ENCODE results near the gene MXRA8. TPM values are rescaled to one million over a fixed set of nuclear protein-coding genes. Genes with fewer than 3 reads are reported as not detected.

MXRA8 gene
- polyA plus RNA-seq, 2 of the 4 experiments (the other 2 are of a cell fraction), result 0.12 to 0.22 TPM

DNA sequence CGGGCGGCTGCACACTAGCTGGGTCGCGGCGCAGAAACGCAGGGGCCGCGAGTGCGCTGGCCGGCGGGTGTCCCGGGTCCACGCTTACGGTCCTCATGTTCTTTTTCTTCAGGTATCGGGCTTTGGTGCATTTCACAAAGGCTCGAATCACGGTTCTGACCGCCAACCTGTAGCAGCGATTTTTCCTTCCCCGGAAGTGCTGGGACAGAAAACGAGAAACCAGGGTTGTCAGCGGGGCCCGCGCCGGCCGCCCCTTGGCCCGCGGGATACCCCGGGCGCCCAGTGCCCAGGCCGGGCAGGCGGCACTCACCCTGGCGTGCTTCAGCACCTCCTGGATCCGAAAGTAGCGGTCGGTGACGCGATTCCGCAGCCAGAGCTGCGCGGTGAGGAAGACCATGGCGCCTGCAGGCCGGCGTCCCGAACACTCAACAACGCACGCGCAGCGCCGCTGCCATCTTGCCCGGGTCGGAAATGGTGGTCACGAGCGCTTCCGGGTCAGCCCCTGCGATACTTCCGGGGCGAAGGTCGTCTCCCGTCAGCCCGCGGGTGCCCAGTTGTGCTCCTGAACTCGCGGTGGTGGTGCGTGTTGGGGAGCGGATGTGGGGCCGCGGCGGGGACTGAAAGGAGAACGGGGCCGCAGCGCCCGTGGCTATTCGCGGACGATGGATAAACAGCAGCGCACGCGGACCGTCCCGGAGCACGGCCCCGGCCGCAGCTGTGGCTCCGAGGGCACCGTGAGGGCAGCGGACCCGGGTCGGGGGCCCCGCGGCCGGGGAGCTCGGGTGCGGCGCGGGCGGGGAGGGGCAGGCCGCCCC, 48.7 kb upstream of the MXRA8 start, which contains the start of gene MRPL20:
TSS of gene MRPL20 (minus strand) at position 473 of the 815 bp plus-strand sequence. CDS start at position 397, 76 bp downstream.
- peak; percentile 86 to 87 for DNase-seq (ENCODE audit: low read depth in 1 of 2, low spot score in 1 of 2)
- no peak for FAIRE-seq
- TF ChIP-seq CHD2 (IDR thresholded peaks at IDR 0.05; ENCODE audit: low read length, partially characterized antibody), result no peak
- peak; percentile 69; the same call in 1 of the 2 replicates for TF ChIP-seq PHF8 (IDR thresholded peaks at IDR 0.05; ENCODE audit: borderline replicate concordance, low read depth)
- TF ChIP-seq CEBPB (IDR thresholded peaks at IDR 0.05), result no peak
- TF ChIP-seq KDM5A (IDR thresholded peaks at IDR 0.05), result peak; percentile 71
- TF ChIP-seq RCOR1 (IDR thresholded peaks at IDR 0.05; ENCODE audit: low read depth, low read length), result no peak
- no peak for TF ChIP-seq KDM1A (IDR thresholded peaks at IDR 0.05; ENCODE audit: low read depth)
- TF ChIP-seq, protein P1, sequence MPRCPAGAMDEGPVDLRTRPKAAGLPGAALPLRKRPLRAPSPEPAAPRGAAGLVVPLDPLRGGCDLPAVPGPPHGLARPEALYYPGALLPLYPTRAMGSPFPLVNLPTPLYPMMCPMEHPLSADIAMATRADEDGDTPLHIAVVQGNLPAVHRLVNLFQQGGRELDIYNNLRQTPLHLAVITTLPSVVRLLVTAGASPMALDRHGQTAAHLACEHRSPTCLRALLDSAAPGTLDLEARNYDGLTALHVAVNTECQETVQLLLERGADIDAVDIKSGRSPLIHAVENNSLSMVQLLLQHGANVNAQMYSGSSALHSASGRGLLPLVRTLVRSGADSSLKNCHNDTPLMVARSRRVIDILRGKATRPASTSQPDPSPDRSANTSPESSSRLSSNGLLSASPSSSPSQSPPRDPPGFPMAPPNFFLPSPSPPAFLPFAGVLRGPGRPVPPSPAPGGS (IDR thresholded peaks at IDR 0.05), result peak; percentile 86; the same call in 2 of the 3 replicates
- no peak for TF ChIP-seq ZSCAN20 (CRISPR knock-in tag; IDR thresholded peaks at IDR 0.05)
- TF ChIP-seq POLR2A (IDR thresholded peaks at IDR 0.05; ENCODE audit: low read length), result peak; percentile 76
- TF ChIP-seq, protein P2, sequence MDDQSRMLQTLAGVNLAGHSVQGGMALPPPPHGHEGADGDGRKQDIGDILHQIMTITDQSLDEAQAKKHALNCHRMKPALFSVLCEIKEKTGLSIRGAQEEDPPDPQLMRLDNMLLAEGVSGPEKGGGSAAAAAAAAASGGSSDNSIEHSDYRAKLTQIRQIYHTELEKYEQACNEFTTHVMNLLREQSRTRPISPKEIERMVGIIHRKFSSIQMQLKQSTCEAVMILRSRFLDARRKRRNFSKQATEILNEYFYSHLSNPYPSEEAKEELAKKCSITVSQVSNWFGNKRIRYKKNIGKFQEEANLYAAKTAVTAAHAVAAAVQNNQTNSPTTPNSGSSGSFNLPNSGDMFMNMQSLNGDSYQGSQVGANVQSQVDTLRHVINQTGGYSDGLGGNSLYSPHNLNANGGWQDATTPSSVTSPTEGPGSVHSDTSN (IDR thresholded peaks at IDR 0.05), result peak; percentile 55; the same call in 1 of the 2 replicates
- TF ChIP-seq, protein P3, sequence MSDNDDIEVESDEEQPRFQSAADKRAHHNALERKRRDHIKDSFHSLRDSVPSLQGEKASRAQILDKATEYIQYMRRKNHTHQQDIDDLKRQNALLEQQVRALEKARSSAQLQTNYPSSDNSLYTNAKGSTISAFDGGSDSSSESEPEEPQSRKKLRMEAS (IDR thresholded peaks at IDR 0.05), result peak; percentile 94
- TF ChIP-seq, protein P4, sequence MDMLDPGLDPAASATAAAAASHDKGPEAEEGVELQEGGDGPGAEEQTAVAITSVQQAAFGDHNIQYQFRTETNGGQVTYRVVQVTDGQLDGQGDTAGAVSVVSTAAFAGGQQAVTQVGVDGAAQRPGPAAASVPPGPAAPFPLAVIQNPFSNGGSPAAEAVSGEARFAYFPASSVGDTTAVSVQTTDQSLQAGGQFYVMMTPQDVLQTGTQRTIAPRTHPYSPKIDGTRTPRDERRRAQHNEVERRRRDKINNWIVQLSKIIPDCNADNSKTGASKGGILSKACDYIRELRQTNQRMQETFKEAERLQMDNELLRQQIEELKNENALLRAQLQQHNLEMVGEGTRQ (IDR thresholded peaks at IDR 0.05), result no peak
- 0 out of 2 replicates have a peak, but pooled peaks have one; percentile 24 for TF ChIP-seq GATA3 (IDR thresholded peaks at IDR 0.05; ENCODE audit: borderline replicate concordance)
- TF ChIP-seq HDAC2 (IDR thresholded peaks at IDR 0.05), result no peak
- TF ChIP-seq JUN (IDR thresholded peaks at IDR 0.05), result peak; percentile 87
- ATAC-seq, result peak; percentile 97
- Histone ChIP-seq H3K4me2 (peak within 1 kb of the TSS; percentile 93), H3K4me3 (peak within 1 kb of the TSS; percentile 69), H3K9me3 (no peaks in the 10 kb centered on the region), H3K27ac (peak within 1 kb of the TSS; percentile 88 to 100), H3K4me1 (peaks cover 26% of the 10 kb centered on the region)
- under 1% methylated on average over 21 of the region's 98 CpGs for WGBS (ENCODE audit: missing lambda C conversion rate)
- POLR2A ChIA-PET, result interaction anchor here (0.6 to 2.3 kb wide), 5 partner anchors 8 to 415 kb away, joined by 3 to 12 read pairs (median 4); partner anchors contain the start of genes AURKAIP1 and CCNL2
- CTCF ChIA-PET, result interaction anchor here (1.9 to 3.8 kb wide), 2 partner anchors 34 to 98 kb away, joined by 11 to 21 read pairs; no protein-coding TSS in a partner anchor

DNA sequence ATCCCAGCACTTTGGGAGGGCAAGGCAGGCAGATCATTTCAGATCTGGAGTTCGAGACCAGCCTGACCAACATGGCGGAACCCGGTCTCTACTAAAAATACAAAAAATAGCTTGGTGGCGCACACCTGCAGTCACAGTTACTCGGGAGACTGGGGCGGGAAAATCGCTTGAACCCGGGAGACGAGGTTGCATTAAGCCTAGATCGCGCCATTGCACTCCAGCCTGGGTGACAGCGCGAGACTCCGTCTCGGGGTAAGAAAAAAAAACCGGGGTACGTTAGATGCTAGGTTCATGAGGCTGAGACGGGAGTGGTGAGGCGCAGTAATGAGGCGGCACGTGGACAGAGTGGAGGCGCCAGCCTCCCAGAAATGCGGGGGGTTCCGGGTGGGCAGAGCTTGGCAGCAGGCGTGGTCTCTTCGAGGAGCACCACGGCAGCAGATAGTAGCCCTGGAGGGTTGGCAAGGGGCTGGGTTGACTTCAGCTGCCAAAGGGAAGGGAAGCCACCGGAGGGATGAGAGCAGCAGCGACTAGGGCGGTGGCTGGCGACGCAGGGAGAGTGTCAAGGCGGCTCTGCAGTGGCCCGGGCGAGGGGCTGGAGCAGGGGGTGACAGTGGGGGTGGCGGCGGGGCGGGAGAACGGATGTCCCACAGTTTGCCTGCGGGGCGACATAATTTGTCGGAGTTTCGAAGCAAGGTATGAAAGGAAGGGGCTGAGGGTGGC, 47.9 kb upstream of the MXRA8 start:
- WGBS (ENCODE audit: missing lambda C conversion rate), result 63% methylated on average over 28 of the region's 43 CpGs
- Histone ChIP-seq H3K4me2 (peak overlapping the region; percentile 85), H3K27ac (peak overlapping the region; percentile 88 to 100), H3K4me1 (peaks cover 32% of the 10 kb centered on the region), H3K9me3 (no peaks in the 10 kb centered on the region), H3K4me3 (peak overlapping the region; percentile 69)
- CTCF ChIA-PET, result interaction anchor here (1.4 to 3.8 kb wide), 3 partner anchors 35 to 101 kb away, joined by 3 to 21 read pairs (median 11); no protein-coding TSS in a partner anchor
- no peak for DNase-seq (ENCODE audit: low read depth in 1 of 2, low spot score in 1 of 2)
- POLR2A ChIA-PET, result interaction anchor here (1.6 to 2.3 kb wide), 2 partner anchors 31 to 98 kb away, joined by 4 to 12 read pairs; partner anchors contain the start of gene AURKAIP1
- peak in 1 of 2 experiments; percentile 5; a peak in 3 of 6 replicates for ATAC-seq
- no peak for FAIRE-seq
- TF ChIP-seq ESRRA (IDR thresholded peaks at IDR 0.05; ENCODE audit: borderline replicate concordance, low read length), result no peak
- TF ChIP-seq FOSB (CRISPR knock-in tag; IDR thresholded peaks at IDR 0.05), result no peak
- TF ChIP-seq HOXA7 (CRISPR knock-in tag; IDR thresholded peaks at IDR 0.05), result no peak
- TF ChIP-seq EHMT2 (IDR thresholded peaks at IDR 0.05; ENCODE audit: low read depth), result no peak
- TF ChIP-seq CHD4 (IDR thresholded peaks at IDR 0.05; ENCODE audit: borderline replicate concordance), result no peak
- no peak for TF ChIP-seq POLR2A (IDR thresholded peaks at IDR 0.05; ENCODE audit: low read length)
- TF ChIP-seq EHF (CRISPR knock-in tag; IDR thresholded peaks at IDR 0.05), result no peak
- TF ChIP-seq RNF2 (IDR thresholded peaks at IDR 0.05; ENCODE audit: borderline replicate concordance, low read depth), result no peak
- TF ChIP-seq, protein P5, sequence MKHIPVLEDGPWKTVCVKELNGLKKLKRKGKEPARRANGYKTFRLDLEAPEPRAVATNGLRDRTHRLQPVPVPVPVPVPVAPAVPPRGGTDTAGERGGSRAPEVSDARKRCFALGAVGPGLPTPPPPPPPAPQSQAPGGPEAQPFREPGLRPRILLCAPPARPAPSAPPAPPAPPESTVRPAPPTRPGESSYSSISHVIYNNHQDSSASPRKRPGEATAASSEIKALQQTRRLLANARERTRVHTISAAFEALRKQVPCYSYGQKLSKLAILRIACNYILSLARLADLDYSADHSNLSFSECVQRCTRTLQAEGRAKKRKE (CRISPR knock-in tag; IDR thresholded peaks at IDR 0.05; ENCODE audit: low read depth), result no peak
- no peak for TF ChIP-seq NFE2L2 (conservative IDR thresholded peaks at IDR 0.05; ENCODE audit: low read length)
- no peak for TF ChIP-seq ZSCAN20 (CRISPR knock-in tag; IDR thresholded peaks at IDR 0.05)
- TF ChIP-seq HEYL (CRISPR knock-in tag; IDR thresholded peaks at IDR 0.05), result no peak
- TF ChIP-seq, protein P3 (IDR thresholded peaks at IDR 0.05), result no peak
- TF ChIP-seq FOXS1 (CRISPR knock-in tag; IDR thresholded peaks at IDR 0.05), result no peak
- no peak for TF ChIP-seq ZFP36 (IDR thresholded peaks at IDR 0.05; ENCODE audit: borderline replicate concordance, partially characterized antibody)
- TF ChIP-seq, protein P1 (IDR thresholded peaks at IDR 0.05), result no peak
- no peak for TF ChIP-seq SMC3 (IDR thresholded peaks at IDR 0.05)
- TF ChIP-seq ZC3H11A (IDR thresholded peaks at IDR 0.05), result no peak
